SK-N-SH (cell line): ENCODE data around the gene CASP5. TPM values are rescaled to one million over a fixed set of nuclear protein-coding genes. Genes with fewer than 3 reads are reported as not detected.

ENCODE experiments used
- CTCF ChIA-PET: fragments of 300-600, 350-600 bp; formaldehyde crosslinking; extraction: SDS; loops from one replicate; lab custom pipeline; 2021; lab: Yijun Ruan, JAX
- POLR2A ChIA-PET: fragments of 350-600 bp; sonication (Branson Sonifier 250); formaldehyde crosslinking; extraction: SDS; loops from one replicate; lab custom pipeline; 2020; ENCODE audit warnings: antibody characterized with exemption, inconsistent platforms; lab: Yijun Ruan, JAX
- DNase-seq: peaks from one replicate; pipeline ENCODE4 v3.0.0; 2012
- H2AFZ ChIP-seq: fragments of 200-600 bp; sonication (generic); 2 replicates; pipeline ENCODE4 v1.8.1; 2016; ENCODE audit warnings: antibody characterized with exemption, mild to moderate bottlenecking, low read depth
- H3F3A ChIP-seq: fragments of 200-600 bp; sonication (generic); replicated peaks from 2 replicates; pipeline ENCODE3; 2016; ENCODE audit warnings: antibody characterized with exemption, mild to moderate bottlenecking; ENCODE audit not compliant: insufficient read depth
- H3K27ac ChIP-seq, 2 experiments: fragments of 200-500 bp in 1 of 2; fragments of 200-600 bp in 1 of 2; sonication (Bioruptor generic) in 1 of 2; sonication (generic), shearing (Covaris generic) in 1 of 2; 2 replicates each; pipeline versions ENCODE4 v1.5.1 to v1.6.1; 2014 to 2016; ENCODE audit warnings: low read depth in 2 of 2, inconsistent platforms in 1 of 2, low read length in 1 of 2, mild to moderate bottlenecking in 1 of 2, mixed read lengths in 1 of 2
- H3K27me3 ChIP-seq: fragments of 200-600 bp; sonication (generic), shearing (Covaris generic); 2 replicates; pipeline ENCODE4 v1.6.1; 2016; ENCODE audit warnings: mixed run types; ENCODE audit not compliant: insufficient read depth
- H3K36me3 ChIP-seq, 2 experiments: fragments of 200-500 bp in 1 of 2; fragments of 200-600 bp in 1 of 2; sonication (Bioruptor generic) in 1 of 2; sonication (generic) in 1 of 2; replicated peaks in 1 of 2; 2 replicates each; pipeline versions ENCODE3 to v1.5.1; 2014 to 2016; ENCODE audit warnings: low read length in 1 of 2, mild to moderate bottlenecking in 1 of 2; ENCODE audit not compliant: insufficient read depth in 2 of 2, control insufficient read depth in 1 of 2
- H3K4me1 ChIP-seq, 2 experiments: fragments of 200-500 bp in 1 of 2; fragments of 200-600 bp in 1 of 2; sonication (Bioruptor generic) in 1 of 2; sonication (generic), shearing (Covaris generic) in 1 of 2; 2 replicates each; pipeline versions ENCODE4 v1.5.1 to v1.6.1; 2014 to 2016; ENCODE audit warnings: low read depth in 1 of 2, low read length in 1 of 2, mixed run types in 1 of 2; ENCODE audit not compliant: insufficient read depth in 2 of 2, control insufficient read depth in 1 of 2
- H3K4me2 ChIP-seq: fragments of 200-600 bp; sonication (generic), shearing (Covaris generic); 2 replicates; pipeline ENCODE4 v1.6.1; 2017; ENCODE audit warnings: mixed run types
- H3K4me3 ChIP-seq, 2 experiments: fragments of 200-500 bp in 1 of 2; fragments of 200-600 bp in 1 of 2; sonication (Bioruptor generic) in 1 of 2; sonication (generic), shearing (Covaris generic) in 1 of 2; 2 replicates each; pipeline versions ENCODE4 v1.5.1 to v1.8.1; 2014 to 2016; ENCODE audit warnings: low read depth in 2 of 2, inconsistent platforms in 1 of 2, low read length in 1 of 2, mild to moderate bottlenecking in 1 of 2, mixed read lengths in 1 of 2, moderate library complexity in 1 of 2
- H3K79me2 ChIP-seq: fragments of 200-600 bp; sonication (generic); 2 replicates; pipeline ENCODE4 v1.8.1; 2017; ENCODE audit warnings: mild to moderate bottlenecking; ENCODE audit not compliant: insufficient read depth
- H3K9ac ChIP-seq: fragments of 200-600 bp; sonication (generic); 2 replicates; pipeline ENCODE4 v1.6.1; 2017; ENCODE audit warnings: mixed run types
- H3K9me2 ChIP-seq: fragments of 200-600 bp; sonication (generic); 2 replicates; pipeline ENCODE4 v1.6.1; 2017; ENCODE audit warnings: mixed run types
- H3K9me3 ChIP-seq: fragments of 200-600 bp; sonication (generic); 2 replicates; pipeline ENCODE4 v1.6.1; 2017; ENCODE audit warnings: mixed run types, mild to moderate bottlenecking, moderate library complexity
- H4K20me1 ChIP-seq: fragments of 200-600 bp; sonication (generic); 2 replicates; pipeline ENCODE4 v1.6.1; 2017; ENCODE audit warnings: mild to moderate bottlenecking, mixed run types; ENCODE audit not compliant: insufficient read depth
- EP300 ChIP-seq, 2 experiments: IDR thresholded peaks; 2 replicates each; pipeline versions ENCODE4 v1.4.0 to v1.6.1; 2012; ENCODE audit warnings: borderline replicate concordance in 1 of 2, low read depth in 1 of 2, low read length in 1 of 2
- EZH2phosphoT487 ChIP-seq: fragments of 200-600 bp; sonication (generic); IDR thresholded peaks from 2 replicates; pipeline ENCODE4 v1.6.1; 2017; ENCODE audit warnings: low read depth, mixed run types, mild to moderate bottlenecking, antibody characterized with exemption, moderate library complexity, borderline replicate concordance
- FOSL2 ChIP-seq: IDR thresholded peaks from 2 replicates; pipeline ENCODE4 v1.4.0; 2012; ENCODE audit warnings: low read depth, mild to moderate bottlenecking, moderate library complexity, borderline replicate concordance
- FOXJ3 ChIP-seq: sonication (generic); formaldehyde crosslinking; IDR thresholded peaks from 2 replicates; pipeline ENCODE4 v1.5.1; 2020; ENCODE audit warnings: mild to moderate bottlenecking, missing genetic modification reagents
- GABPA ChIP-seq: IDR thresholded peaks from 2 replicates; pipeline ENCODE4 v1.4.0; 2012; ENCODE audit warnings: low read depth, mild to moderate bottlenecking
- GATA2 ChIP-seq: sonication (generic); formaldehyde crosslinking; IDR thresholded peaks from 2 replicates; pipeline ENCODE4 v1.5.0; 2020; ENCODE audit warnings: mild to moderate bottlenecking, missing genetic modification reagents
- MEF2A ChIP-seq: IDR thresholded peaks from 2 replicates; pipeline ENCODE4 v1.4.0; 2012; ENCODE audit warnings: low read depth, borderline replicate concordance
- MXI1 ChIP-seq: IDR thresholded peaks from 2 replicates; pipeline ENCODE4 v1.6.1; 2012; ENCODE audit warnings: mild to moderate bottlenecking, low read depth, low read length, improper control_type of control experiment
- NFIC ChIP-seq: IDR thresholded peaks from 2 replicates; pipeline ENCODE4 v1.4.0; 2012; ENCODE audit warnings: borderline replicate concordance
- RAD21 ChIP-seq: IDR thresholded peaks from 2 replicates; pipeline ENCODE4 v1.6.1; 2012; ENCODE audit warnings: mild to moderate bottlenecking, low read length
- RFX5 ChIP-seq: IDR thresholded peaks from 2 replicates; pipeline ENCODE4 v1.6.1; 2012; ENCODE audit warnings: mild to moderate bottlenecking, improper control_type of control experiment, low read length
- RXRA ChIP-seq: IDR thresholded peaks from 2 replicates; pipeline ENCODE4 v1.4.0; 2012; ENCODE audit warnings: low read depth, mild to moderate bottlenecking, borderline replicate concordance
- SIN3A ChIP-seq: IDR thresholded peaks from 2 replicates; pipeline ENCODE4 v1.6.1; 2012; ENCODE audit warnings: low read depth, mild to moderate bottlenecking, low read length, moderate library complexity, borderline replicate concordance
- TAF1 ChIP-seq: IDR thresholded peaks from 2 replicates; pipeline ENCODE4 v1.6.1; 2012; ENCODE audit warnings: low read depth, mild to moderate bottlenecking, low read length, moderate library complexity, borderline replicate concordance
- TCF12 ChIP-seq: IDR thresholded peaks from 2 replicates; pipeline ENCODE4 v1.4.0; 2012
- TEAD4 ChIP-seq: IDR thresholded peaks from 2 replicates; pipeline ENCODE4 v1.4.0; 2012; ENCODE audit warnings: mild to moderate bottlenecking, borderline replicate concordance; ENCODE audit not compliant: insufficient read depth
- YY1 ChIP-seq: IDR thresholded peaks from 2 replicates; pipeline ENCODE4 v1.4.0; 2012; ENCODE audit warnings: low read depth, mild to moderate bottlenecking
- WGBS: methylation state at CpG from one replicate; pipeline ENCODE4 v1.1.6; 2017; ENCODE audit warnings: low lambda C conversion rate; 5-methylcytosine and 5-hydroxymethylcytosine counted together
- polyA plus RNA-seq, 3 experiments: library from polyadenylated mRNA; depleted of rRNA; stranded (reverse); fragments of >200 nt; gene quantifications; 2 replicates each; pipeline ENCODE4 v1.2.3, GENCODE V29; 2012
- TF ChIP-seq, protein P1 (sequence below): fragments of 150-350 bp; IDR thresholded peaks from 2 replicates; pipeline ENCODE4 v1.6.1; 2016; ENCODE audit warnings: mild to moderate bottlenecking, low read depth, low read length
- TF ChIP-seq, protein P2 (sequence below): IDR thresholded peaks from 2 replicates; pipeline ENCODE4 v1.4.0; 2012; ENCODE audit warnings: low read depth
- TF ChIP-seq, protein P3 (sequence below): fragments of 200-600 bp; sonication (generic); IDR thresholded peaks from 2 replicates; pipeline ENCODE4 v1.6.1; 2017; ENCODE audit warnings: antibody characterized with exemption, mild to moderate bottlenecking, moderate library complexity

CASP5 gene
- polyA plus RNA-seq, 1 of the 3 experiments (the other 2 are of a cell fraction): not detected

DNA sequence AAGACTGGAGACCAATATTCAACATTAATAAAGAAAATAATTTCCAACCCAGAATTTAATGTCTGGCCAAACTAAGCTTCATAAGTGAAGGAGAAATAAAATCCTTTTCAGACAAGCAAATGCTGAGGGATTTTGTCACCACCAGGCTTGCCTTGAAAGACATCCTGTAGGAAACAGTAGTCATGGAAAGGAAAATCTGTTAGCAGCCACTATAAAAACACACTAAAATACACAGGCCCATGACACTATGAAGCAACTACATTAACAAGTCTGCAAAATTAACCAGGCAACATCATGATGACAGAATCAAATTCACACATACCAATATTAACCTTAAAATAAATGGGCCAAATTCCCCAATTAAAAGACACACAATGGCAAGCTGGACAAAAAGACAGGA, 52.2 kb downstream of the CASP5 start:
- DNase-seq: no peak

DNA sequence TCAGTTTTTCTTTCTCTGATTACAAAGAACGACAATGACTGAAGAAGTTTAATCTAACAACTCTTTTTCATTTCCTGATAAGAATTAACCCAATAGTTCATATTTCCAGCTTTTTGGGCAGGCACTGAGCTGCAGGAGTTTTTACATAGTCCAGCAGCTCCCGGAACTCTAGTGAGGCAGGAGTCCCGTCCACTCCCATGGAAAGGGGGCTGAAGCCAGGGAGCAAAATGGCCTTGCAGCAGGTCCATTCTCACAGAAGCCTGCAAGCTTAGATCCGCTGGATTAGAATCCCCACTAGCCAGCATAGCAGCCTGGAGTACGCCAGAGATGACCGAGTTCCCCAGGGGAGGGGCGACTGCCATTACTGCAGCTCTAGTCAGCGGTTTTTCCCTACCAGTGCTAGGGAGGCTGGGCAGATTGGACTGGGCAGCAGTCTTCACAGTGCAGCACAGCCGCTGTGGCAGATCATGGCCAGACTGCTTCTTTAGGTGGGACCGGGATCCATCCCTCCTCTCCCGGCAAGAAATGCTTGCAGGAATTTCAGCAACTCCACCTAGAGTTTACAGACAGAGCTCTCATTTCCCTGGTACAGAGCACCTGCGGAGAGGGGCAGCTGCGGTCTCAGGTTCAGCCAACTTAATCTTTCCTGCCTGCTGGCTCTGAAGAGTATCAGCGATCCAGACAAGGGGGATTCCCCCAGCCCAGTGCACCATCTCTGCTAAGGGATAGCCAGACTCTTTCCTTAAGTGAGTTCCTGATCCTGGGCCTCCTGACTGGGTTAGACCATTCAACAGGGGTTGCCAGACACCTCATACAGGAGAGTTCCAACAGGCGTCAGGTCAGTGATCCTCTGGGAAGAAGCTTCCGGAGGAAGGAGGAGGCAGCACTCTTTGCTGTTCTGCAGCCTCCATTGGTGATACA, 53.9 kb downstream of the CASP5 start:
- no peaks in the 10 kb centered on the region for H4K20me1 ChIP-seq
- no peak for DNase-seq
- peak overlapping the region; percentile 50; the same call in 1 of the 2 replicates for H3K9ac ChIP-seq
- ChIA-PET POLR2A (no interaction called here), CTCF (interaction anchor here (1.1 kb wide), 1 partner anchor 22 kb away, joined by 3 read pairs; no protein-coding TSS in a partner anchor)
- H3K79me2 ChIP-seq: no peaks in the 10 kb centered on the region
- no peaks in the 10 kb centered on the region; a peak in 1 of 4 replicates for H3K4me1 ChIP-seq
- peak overlapping the region; percentile 80 for H2AFZ ChIP-seq
- TF ChIP-seq EP300 (IDR thresholded peaks at IDR 0.05; ENCODE audit: borderline replicate concordance in 1 of 2, low read depth in 1 of 2, low read length in 1 of 2) (no peak), TCF12 (no peak), MEF2A (no peak), TAF1 (no peak)
- TF ChIP-seq, protein P1, sequence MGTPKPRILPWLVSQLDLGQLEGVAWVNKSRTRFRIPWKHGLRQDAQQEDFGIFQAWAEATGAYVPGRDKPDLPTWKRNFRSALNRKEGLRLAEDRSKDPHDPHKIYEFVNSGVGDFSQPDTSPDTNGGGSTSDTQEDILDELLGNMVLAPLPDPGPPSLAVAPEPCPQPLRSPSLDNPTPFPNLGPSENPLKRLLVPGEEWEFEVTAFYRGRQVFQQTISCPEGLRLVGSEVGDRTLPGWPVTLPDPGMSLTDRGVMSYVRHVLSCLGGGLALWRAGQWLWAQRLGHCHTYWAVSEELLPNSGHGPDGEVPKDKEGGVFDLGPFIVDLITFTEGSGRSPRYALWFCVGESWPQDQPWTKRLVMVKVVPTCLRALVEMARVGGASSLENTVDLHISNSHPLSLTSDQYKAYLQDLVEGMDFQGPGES: no peak
- TF ChIP-seq, protein P2, sequence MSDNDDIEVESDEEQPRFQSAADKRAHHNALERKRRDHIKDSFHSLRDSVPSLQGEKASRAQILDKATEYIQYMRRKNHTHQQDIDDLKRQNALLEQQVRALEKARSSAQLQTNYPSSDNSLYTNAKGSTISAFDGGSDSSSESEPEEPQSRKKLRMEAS: no peak
- H3K4me3 ChIP-seq: peak overlapping the region; percentile 46 to 49; a peak in 3 of 4 replicates
- 78% methylated on average over 7 of the region's 16 CpGs for WGBS
- no peaks in the 10 kb centered on the region for H3K27me3 ChIP-seq
- peak overlapping the region in 1 of 2 experiments; percentile 72; a peak in 2 of 4 replicates for H3K27ac ChIP-seq
- H3K9me2 ChIP-seq: no peaks in the 10 kb centered on the region
- H3K9me3 ChIP-seq: no peaks in the 10 kb centered on the region
- no peaks in the 10 kb centered on the region for H3F3A ChIP-seq
- H3K36me3 ChIP-seq: no peaks in the 10 kb centered on the region
- peak overlapping the region; percentile 57 for H3K4me2 ChIP-seq

More for the DNA sequence above, 52.2 kb downstream of the CASP5 start:
- Histone ChIP-seq H3K9me3 (no peaks in the 10 kb centered on the region), H3F3A (no peaks in the 10 kb centered on the region), H3K79me2 (no peaks in the 10 kb centered on the region), H3K27ac (no peak overlapping the region), H3K36me3 (no peaks in the 10 kb centered on the region), H3K9ac (no peak overlapping the region), H3K27me3 (no peaks in the 10 kb centered on the region), H4K20me1 (no peaks in the 10 kb centered on the region), H2AFZ (no peak overlapping the region), H3K4me1 (no peaks in the 10 kb centered on the region; a peak in 1 of 4 replicates), H3K4me3 (no peak overlapping the region), H3K4me2 (no peak overlapping the region), H3K9me2 (no peaks in the 10 kb centered on the region)
- no peak for TF ChIP-seq RAD21
- TF ChIP-seq RXRA: no peak
- TF ChIP-seq GATA2: no peak
- no peak for TF ChIP-seq TAF1
- TF ChIP-seq, protein P2: no peak
- no peak for TF ChIP-seq GABPA
- TF ChIP-seq, protein P3, sequence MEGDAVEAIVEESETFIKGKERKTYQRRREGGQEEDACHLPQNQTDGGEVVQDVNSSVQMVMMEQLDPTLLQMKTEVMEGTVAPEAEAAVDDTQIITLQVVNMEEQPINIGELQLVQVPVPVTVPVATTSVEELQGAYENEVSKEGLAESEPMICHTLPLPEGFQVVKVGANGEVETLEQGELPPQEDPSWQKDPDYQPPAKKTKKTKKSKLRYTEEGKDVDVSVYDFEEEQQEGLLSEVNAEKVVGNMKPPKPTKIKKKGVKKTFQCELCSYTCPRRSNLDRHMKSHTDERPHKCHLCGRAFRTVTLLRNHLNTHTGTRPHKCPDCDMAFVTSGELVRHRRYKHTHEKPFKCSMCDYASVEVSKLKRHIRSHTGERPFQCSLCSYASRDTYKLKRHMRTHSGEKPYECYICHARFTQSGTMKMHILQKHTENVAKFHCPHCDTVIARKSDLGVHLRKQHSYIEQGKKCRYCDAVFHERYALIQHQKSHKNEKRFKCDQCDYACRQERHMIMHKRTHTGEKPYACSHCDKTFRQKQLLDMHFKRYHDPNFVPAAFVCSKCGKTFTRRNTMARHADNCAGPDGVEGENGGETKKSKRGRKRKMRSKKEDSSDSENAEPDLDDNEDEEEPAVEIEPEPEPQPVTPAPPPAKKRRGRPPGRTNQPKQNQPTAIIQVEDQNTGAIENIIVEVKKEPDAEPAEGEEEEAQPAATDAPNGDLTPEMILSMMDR: no peak
- no peak for TF ChIP-seq NFIC
- TF ChIP-seq EZH2phosphoT487: no peak
- no peak for TF ChIP-seq SIN3A
- no peak for TF ChIP-seq TCF12
- no peak for TF ChIP-seq YY1
- no peak for TF ChIP-seq MEF2A
- TF ChIP-seq FOSL2: no peak
- TF ChIP-seq MXI1: no peak
- no peak for TF ChIP-seq TEAD4
- no peak for TF ChIP-seq RFX5
- no peak for TF ChIP-seq FOXJ3 (CRISPR knock-in tag)
- POLR2A ChIA-PET: no interaction called here
- CTCF ChIA-PET: no interaction called here
